Mononuclear cell (primary cell): ENCODE results near the gene FADS3. TPM values are rescaled to one million over a fixed set of nuclear protein-coding genes. Genes with fewer than 3 reads are reported as not detected.

Source experiments
- H3K27me3 ChIP-seq: 2 replicates; pipeline ENCODE4 v1.6.0; 2011; ENCODE audit warnings: low read length, control low read depth; ENCODE audit not compliant: insufficient read depth
- H3K4me1 ChIP-seq: 2 replicates; pipeline ENCODE4 v1.5.1; 2011; ENCODE audit warnings: mild to moderate bottlenecking, low read length, control low read depth; ENCODE audit not compliant: insufficient read depth
- H3K4me3 ChIP-seq: 2 replicates; pipeline ENCODE4 v1.5.1; 2011; ENCODE audit warnings: mild to moderate bottlenecking, low read length, moderate library complexity
- H3K9me3 ChIP-seq: 2 replicates; pipeline ENCODE4 v1.5.1; 2011; ENCODE audit warnings: low read depth, mild to moderate bottlenecking, control low read depth, low read length
- total RNA-seq: library from RNA; depleted of rRNA; stranded (reverse); fragments of >200 nt; gene quantifications from one replicate; pipeline ENCODE4 v1.2.3, GENCODE V29; 2012

The FADS3 gene
- total RNA-seq, 1 donor = 7.0 TPM

DNA sequence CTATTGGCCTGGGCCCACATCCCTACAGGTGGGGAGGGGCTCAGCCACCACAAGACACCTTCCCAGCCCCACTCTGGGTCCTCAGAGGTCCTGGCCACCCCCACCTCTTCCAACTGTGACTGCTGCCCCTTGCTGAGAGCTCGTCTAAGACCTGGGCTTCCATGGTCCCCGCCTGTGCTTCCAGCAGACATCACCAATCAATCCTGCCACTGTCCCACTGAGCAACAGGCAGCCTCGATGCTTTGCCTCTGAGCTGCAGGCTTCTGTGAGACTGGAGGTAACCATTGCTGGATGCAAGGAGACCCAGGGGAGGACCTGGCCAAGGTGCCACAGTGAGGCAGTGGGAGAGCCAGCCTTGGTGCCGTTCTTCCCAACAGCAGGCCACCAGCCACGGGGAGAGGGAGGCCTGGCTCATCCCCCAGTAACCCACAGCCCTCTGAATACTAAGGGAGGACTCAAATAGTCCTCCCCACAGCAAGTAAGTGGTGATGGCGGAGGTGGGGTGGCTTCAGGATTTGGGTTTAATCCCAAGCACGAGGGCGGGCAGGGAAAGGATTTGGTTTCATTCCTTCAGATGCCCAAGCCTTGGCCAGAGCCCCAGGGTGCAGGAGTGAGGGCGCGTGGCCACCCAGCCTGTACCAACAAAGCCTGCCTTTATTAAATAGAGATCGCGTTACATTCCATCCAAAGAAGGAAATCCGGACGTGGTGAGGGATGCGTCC lies 5.5 kb upstream of the FADS3 start:
- Histone ChIP-seq H3K9me3 (no peaks in the 10 kb centered on the region), H3K4me1 (peaks cover 7% of the 10 kb centered on the region), H3K4me3 (no peak overlapping the region), H3K27me3 (no peaks in the 10 kb centered on the region)

DNA sequence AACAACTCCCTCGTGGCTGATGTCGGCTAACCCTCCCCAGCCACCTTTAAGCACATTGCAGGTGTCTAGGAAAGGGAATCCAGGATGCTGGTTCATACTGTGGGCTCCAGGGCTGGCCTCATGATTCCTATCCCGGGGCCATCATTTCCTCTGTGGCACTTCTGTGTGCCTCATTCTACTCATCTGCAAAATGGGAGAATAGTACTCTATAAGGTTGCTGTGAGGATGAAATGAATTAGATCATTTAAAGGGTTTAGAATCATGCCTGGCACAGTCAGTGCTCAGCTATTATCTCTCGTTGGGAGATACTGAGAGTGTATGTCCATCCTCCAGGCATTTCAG lies 4.3 kb upstream of the FADS3 start:
- no peaks in the 10 kb centered on the region for H3K27me3 ChIP-seq
- peaks cover 10% of the 10 kb centered on the region for H3K4me1 ChIP-seq
- no peaks in the 10 kb centered on the region for H3K9me3 ChIP-seq
- H3K4me3 ChIP-seq = no peak overlapping the region

DNA sequence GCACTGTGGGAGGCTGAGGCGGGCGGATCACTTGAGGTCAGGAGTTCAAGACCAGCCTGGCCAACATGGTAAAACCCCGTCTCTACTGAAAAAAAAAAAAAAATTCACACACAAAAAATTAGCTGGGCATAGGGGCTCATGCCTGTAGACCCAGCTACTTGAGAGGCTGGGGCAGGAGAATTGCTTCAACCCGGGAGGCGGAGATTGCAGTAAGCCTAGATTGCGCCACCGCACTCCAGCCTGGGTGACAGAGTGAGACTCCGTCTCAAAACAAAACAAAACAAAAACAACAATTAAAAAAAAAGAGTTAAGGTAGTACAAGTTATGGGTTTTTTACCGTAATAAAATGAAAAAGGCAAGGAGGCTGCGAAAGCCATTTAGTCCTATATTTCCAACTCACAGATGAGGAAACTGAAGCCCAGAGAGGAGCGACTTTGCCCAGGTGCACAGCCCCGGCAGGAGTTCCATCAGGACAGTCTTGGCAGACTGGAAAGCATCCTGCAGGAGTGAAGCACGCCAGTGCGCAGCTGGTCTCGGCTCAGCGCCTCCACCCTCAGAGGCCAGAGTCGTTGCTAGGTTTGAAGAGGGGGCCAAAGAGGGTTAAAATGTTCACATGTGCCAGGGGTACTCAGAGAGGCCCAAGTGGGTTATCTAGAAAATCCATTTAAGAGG lies 3.8 kb upstream of the FADS3 start:
- H3K4me3 ChIP-seq = no peak overlapping the region
- H3K9me3 ChIP-seq = no peaks in the 10 kb centered on the region
- no peaks in the 10 kb centered on the region for H3K27me3 ChIP-seq
- peaks cover 16% of the 10 kb centered on the region for H3K4me1 ChIP-seq

DNA sequence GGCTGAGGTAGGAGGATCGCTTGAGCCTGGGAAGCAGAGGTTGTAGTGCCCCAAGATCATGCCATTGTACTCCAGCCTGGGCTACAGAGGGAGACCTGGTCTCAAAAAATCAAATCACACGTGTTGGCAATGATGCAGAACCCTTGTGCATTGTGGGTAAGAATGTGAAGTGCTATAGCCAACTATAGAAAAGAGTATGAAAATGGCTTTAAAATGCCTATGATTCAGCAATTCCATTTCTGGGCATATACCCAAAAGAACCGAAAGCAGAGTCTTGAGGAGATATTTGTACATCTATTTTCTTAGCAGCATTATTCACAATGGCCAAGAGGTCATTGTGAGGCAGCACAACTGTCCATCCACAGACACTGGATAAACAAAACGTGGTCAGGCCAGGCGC lies 2.6 kb upstream of the FADS3 start:
- H3K27me3 ChIP-seq = no peaks in the 10 kb centered on the region
- H3K9me3 ChIP-seq = no peaks in the 10 kb centered on the region
- no peak overlapping the region for H3K4me3 ChIP-seq
- H3K4me1 ChIP-seq = peaks cover 11% of the 10 kb centered on the region

DNA sequence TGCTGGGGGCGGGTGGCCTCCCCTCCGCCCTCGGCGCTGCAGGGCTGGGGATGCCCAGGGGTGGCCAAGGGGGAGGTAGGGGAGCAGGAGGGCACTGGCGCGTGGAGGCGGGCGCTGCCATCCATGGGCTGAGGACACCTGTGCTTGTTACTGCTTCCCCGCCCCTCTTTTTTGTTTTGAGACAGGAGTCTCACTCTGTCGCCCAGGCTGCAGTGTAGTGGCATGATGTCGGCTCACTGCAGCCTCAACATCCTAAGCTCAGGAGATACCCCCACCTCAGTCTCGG lies 683 bp upstream of the FADS3 start:
- Histone ChIP-seq H3K4me1 (peaks cover 10% of the 10 kb centered on the region), H3K27me3 (no peaks in the 10 kb centered on the region), H3K4me3 (peak overlapping the region; percentile 56), H3K9me3 (no peaks in the 10 kb centered on the region)

- Histone ChIP-seq H3K4me3 (peak overlapping the region; percentile 56), H3K9me3 (no peaks in the 10 kb centered on the region), H3K4me1 (peaks cover 10% of the 10 kb centered on the region), H3K27me3 (no peaks in the 10 kb centered on the region)
These were observed 615 bp downstream of the FADS3 start for GRCh38 chr11:61890529-61891330.

GRCh38 chr11:61889831-61890230 lies 1.5 kb downstream of the FADS3 start:
- peaks cover 10% of the 10 kb centered on the region for H3K4me1 ChIP-seq
- H3K9me3 ChIP-seq = no peaks in the 10 kb centered on the region
- H3K4me3 ChIP-seq = no peak overlapping the region
- H3K27me3 ChIP-seq = no peaks in the 10 kb centered on the region

DNA sequence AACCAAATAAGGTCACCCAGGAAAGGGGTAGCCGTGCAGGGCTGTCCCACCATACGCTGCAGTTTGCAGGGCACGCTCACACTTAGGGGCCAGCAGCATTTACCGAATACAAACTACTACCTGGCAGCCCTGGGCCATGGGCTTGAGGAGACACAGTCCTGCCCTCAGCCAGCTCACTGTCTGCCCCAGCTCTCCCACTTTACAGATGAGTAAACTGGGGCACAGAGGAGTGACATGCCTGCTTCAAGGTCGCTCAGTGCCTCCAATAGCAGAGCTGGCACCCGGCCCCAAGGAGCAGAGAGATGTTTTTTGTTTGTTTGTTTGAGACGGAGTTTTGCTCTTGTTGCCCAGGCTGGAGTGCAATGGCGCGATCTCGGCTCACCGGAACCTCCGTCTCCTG lies 2.8 kb downstream of the FADS3 start:
- Histone ChIP-seq H3K4me3 (no peak overlapping the region), H3K27me3 (no peaks in the 10 kb centered on the region), H3K4me1 (peaks cover 10% of the 10 kb centered on the region), H3K9me3 (no peaks in the 10 kb centered on the region)

DNA sequence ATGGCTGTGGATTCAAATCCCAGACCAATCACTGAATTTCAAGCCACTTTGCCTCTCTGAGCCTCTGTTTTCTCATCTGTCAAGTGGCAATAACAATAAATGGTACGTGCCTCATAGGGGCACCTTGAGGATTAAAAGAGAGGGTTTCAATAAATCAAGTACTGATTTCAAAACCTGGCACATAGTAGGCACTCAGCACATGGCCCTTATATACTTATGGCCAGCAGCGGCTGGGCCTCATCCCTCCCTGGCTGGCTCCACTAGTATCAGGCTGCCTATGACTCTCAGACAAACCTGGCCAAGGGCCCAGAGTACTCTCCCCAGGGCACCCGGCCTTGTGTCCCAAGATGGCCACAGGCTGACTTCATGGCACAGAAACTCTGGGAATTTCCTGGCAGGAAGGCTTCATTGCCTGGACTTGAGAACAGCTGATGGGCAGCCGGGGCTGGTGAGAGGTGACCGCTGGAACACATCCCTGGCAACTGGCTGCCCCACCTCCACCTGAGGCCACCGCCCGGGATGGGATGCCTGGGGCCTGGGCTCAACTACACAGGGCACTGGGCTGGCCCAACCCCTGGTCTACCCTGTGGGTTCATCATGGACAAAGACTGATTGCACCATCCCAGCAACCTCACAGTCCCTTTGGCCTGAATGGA lies 3.4 kb downstream of the FADS3 start:
- H3K9me3 ChIP-seq = no peaks in the 10 kb centered on the region
- H3K4me1 ChIP-seq = peaks cover 10% of the 10 kb centered on the region
- H3K27me3 ChIP-seq = no peaks in the 10 kb centered on the region
- H3K4me3 ChIP-seq = no peak overlapping the region

DNA sequence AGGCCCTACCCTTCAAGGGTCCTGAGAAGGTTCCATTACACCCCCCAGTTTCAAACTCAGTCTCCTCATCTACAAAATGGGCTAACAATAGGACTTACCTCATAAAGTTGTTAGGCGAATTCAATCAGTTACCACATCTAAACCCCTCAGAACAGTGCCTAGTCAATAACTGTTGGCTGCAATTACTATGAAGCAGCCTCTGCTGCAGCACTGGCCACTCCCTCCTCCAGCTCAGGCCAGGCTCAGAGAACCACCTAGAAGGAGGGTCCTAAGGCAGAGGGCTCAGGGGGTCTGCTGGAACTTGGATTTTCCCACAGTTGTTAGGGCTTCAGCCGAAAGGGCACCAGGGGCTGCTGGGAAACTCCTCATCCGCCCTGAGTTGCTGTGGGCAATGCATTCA lies 4.7 kb downstream of the FADS3 start:
- no peak overlapping the region for H3K4me3 ChIP-seq
- H3K27me3 ChIP-seq = no peaks in the 10 kb centered on the region
- H3K9me3 ChIP-seq = no peaks in the 10 kb centered on the region
- peaks cover 10% of the 10 kb centered on the region for H3K4me1 ChIP-seq

GRCh38 chr11:61885784-61886580 lies 5.4 kb downstream of the FADS3 start:
- Histone ChIP-seq H3K4me1 (peaks cover 9% of the 10 kb centered on the region), H3K9me3 (no peaks in the 10 kb centered on the region), H3K4me3 (no peak overlapping the region), H3K27me3 (no peaks in the 10 kb centered on the region)

DNA sequence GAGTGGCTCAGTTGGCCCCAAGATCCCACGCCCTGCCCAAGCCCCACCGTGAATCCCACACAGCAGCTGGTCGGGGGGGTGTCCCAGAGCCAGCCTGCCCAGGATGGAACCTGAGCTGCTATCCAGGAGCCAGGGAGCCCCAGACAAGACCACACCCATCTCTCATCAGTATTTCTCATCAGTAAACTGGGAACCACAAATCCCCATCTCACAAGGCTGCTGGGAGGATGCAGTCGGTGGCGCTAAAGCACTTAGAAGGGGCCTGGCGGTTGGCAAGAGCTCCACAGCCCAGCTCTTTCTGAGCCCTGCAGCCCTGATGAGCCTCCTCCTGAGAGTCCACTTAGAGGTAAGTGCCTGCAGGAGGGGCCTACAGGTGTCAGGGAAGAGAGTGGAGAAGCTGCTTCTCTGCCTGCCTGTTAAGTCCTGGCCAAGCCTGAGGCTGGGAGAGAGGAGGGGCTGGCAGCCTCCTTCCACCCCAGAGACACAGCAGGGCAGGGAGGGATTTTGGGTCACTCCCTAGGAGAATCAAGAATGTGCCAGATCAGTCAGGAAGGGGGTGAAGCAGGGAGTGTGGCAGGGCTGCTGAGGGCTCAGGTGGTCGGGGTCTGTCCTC lies 6.1 kb downstream of the FADS3 start:
- H3K4me3 ChIP-seq = no peak overlapping the region
- no peaks in the 10 kb centered on the region for H3K9me3 ChIP-seq
- no peaks in the 10 kb centered on the region for H3K27me3 ChIP-seq
- H3K4me1 ChIP-seq = peaks cover 2% of the 10 kb centered on the region

GRCh38 chr11:61883947-61884346 lies 7.4 kb downstream of the FADS3 start:
- Histone ChIP-seq H3K4me1 (no peaks in the 10 kb centered on the region), H3K9me3 (no peaks in the 10 kb centered on the region), H3K27me3 (no peaks in the 10 kb centered on the region), H3K4me3 (no peak overlapping the region)

GRCh38 chr11:61883327-61883726 lies 8.0 kb downstream of the FADS3 start:
- no peaks in the 10 kb centered on the region for H3K9me3 ChIP-seq
- H3K4me3 ChIP-seq = no peak overlapping the region
- H3K4me1 ChIP-seq = no peaks in the 10 kb centered on the region
- no peaks in the 10 kb centered on the region for H3K27me3 ChIP-seq
